ENCODE data around the gene SCAMP4.

DNA sequence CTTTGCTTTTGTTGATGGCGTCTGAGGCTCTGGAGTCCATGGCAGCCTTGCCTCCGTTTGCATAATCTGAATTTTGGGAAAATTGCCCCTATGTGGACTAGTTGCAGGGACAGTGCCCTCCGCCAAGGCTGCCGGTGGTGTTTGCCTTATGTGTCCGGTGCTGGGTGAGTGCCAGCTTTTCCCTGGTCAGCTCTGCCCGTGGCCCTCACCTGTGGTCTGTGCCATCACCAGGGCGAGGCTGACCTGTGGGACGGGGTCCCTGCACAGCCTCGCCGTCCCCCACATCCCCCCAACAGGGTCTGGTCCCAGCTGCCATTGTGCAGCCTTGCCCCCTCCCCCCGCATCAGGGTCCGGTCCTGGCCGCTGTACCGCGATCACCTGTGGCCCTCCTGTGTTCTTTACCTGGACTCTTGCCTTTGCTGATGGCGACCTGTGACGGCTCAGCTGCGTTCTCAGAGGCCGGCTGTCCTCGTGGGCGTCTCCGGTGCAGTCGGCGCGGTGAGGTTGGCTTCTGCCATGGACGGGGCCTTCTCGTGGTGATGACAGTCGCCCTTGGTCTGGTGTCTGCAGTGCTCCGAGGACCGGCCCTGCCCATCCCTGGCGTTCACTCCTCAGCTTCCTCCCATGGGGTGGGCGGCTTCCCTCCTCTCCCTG is 48.4 kb downstream of the SCAMP4 start:
- TF ChIP-seq, protein P1, sequence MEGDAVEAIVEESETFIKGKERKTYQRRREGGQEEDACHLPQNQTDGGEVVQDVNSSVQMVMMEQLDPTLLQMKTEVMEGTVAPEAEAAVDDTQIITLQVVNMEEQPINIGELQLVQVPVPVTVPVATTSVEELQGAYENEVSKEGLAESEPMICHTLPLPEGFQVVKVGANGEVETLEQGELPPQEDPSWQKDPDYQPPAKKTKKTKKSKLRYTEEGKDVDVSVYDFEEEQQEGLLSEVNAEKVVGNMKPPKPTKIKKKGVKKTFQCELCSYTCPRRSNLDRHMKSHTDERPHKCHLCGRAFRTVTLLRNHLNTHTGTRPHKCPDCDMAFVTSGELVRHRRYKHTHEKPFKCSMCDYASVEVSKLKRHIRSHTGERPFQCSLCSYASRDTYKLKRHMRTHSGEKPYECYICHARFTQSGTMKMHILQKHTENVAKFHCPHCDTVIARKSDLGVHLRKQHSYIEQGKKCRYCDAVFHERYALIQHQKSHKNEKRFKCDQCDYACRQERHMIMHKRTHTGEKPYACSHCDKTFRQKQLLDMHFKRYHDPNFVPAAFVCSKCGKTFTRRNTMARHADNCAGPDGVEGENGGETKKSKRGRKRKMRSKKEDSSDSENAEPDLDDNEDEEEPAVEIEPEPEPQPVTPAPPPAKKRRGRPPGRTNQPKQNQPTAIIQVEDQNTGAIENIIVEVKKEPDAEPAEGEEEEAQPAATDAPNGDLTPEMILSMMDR (IDR thresholded peaks at IDR 0.05; ENCODE audit: low read depth, low read length) = no peak
- no peak for TF ChIP-seq EZH2phosphoT487 (IDR thresholded peaks at IDR 0.05; ENCODE audit: low read depth)

Data from OCI-LY3 (cell line).